H9 (cell line): ENCODE measurements around the gene RFT1. TPM values are rescaled to one million over a fixed set of nuclear protein-coding genes. Genes with fewer than 3 reads are reported as not detected.

Source experiments
- DNase-seq: peaks from one replicate; pipeline ENCODE4 v3.0.0-alpha.2; 2017
- H2AFZ ChIP-seq: one replicate; pipeline ENCODE4 v1.6.1; 2013; ENCODE audit warnings: mild to moderate bottlenecking, low read length, control low read depth, moderate library complexity
- H2AK5ac ChIP-seq: 2 replicates; pipeline ENCODE4 v1.6.1; 2013; ENCODE audit warnings: low read length, control low read depth, mixed read lengths; ENCODE audit not compliant: insufficient read length
- H2BK120ac ChIP-seq: one replicate; pipeline ENCODE4 v1.6.1; 2013; ENCODE audit warnings: low read depth, mild to moderate bottlenecking, low read length, control low read depth, inconsistent platforms; ENCODE audit not compliant: poor library complexity, severe bottlenecking
- H2BK12ac ChIP-seq: 2 replicates; pipeline ENCODE4 v1.6.1; 2013; ENCODE audit warnings: low read length, control low read depth, mixed read lengths, low read depth; ENCODE audit not compliant: insufficient read length
- H2BK15ac ChIP-seq: 2 replicates; pipeline ENCODE4 v1.6.1; 2013; ENCODE audit warnings: low read depth, low read length, control low read depth
- H2BK20ac ChIP-seq: one replicate; pipeline ENCODE4 v1.6.1; 2013; ENCODE audit warnings: low read depth, mild to moderate bottlenecking, low read length, control low read depth, inconsistent platforms; ENCODE audit not compliant: poor library complexity, severe bottlenecking
- H2BK5ac ChIP-seq: 2 replicates; pipeline ENCODE4 v1.6.1; 2013; ENCODE audit warnings: low read length, control low read depth, mixed read lengths; ENCODE audit not compliant: insufficient read length
- H3K14ac ChIP-seq: 2 replicates; pipeline ENCODE4 v1.6.1; 2013; ENCODE audit warnings: low read length, control low read depth; ENCODE audit not compliant: insufficient read depth
- H3K18ac ChIP-seq: 2 replicates; pipeline ENCODE4 v1.6.1; 2013; ENCODE audit warnings: low read depth, mild to moderate bottlenecking, mixed read lengths, low read length, control low read depth; ENCODE audit not compliant: insufficient read length
- H3K23ac ChIP-seq: 2 replicates; pipeline ENCODE4 v1.6.1; 2013; ENCODE audit warnings: low read length, control low read depth, mixed read lengths, low read depth; ENCODE audit not compliant: insufficient read length
- H3K23me2 ChIP-seq: 2 replicates; pipeline ENCODE4 v1.6.1; 2013; ENCODE audit warnings: low read depth, mild to moderate bottlenecking, mixed read lengths, low read length, control low read depth; ENCODE audit not compliant: insufficient read length, poor library complexity, severe bottlenecking
- H3K27ac ChIP-seq: 2 replicates; pipeline ENCODE4 v1.5.1; 2013; ENCODE audit warnings: low read length, control low read depth, mixed read lengths, low read depth; ENCODE audit not compliant: insufficient read length
- H3K27me3 ChIP-seq: 2 replicates; pipeline ENCODE4 v1.6.1; 2013; ENCODE audit warnings: low read length, control low read depth, inconsistent platforms; ENCODE audit not compliant: insufficient read depth
- H3K4ac ChIP-seq: 2 replicates; pipeline ENCODE4 v1.6.1; 2013; ENCODE audit warnings: low read depth, mild to moderate bottlenecking, control low read depth, inconsistent platforms, low read length, moderate library complexity
- H3K4me1 ChIP-seq: 2 replicates; pipeline ENCODE4 v1.6.1; 2013; ENCODE audit warnings: low read length, control low read depth, inconsistent platforms; ENCODE audit not compliant: insufficient read depth
- H3K4me2 ChIP-seq: 2 replicates; pipeline ENCODE4 v1.6.1; 2013; ENCODE audit warnings: low read length, control low read depth, mixed read lengths; ENCODE audit not compliant: insufficient read length, insufficient read depth
- H3K56ac ChIP-seq: 2 replicates; pipeline ENCODE4 v1.6.1; 2013; ENCODE audit warnings: low read depth, mild to moderate bottlenecking, mixed read lengths, low read length, control low read depth; ENCODE audit not compliant: insufficient read length
- H3K79me1 ChIP-seq: 2 replicates; pipeline ENCODE4 v1.6.1; 2013; ENCODE audit warnings: low read depth, mild to moderate bottlenecking, moderate library complexity, low read length, control low read depth, inconsistent platforms; ENCODE audit not compliant: insufficient read depth, poor library complexity, severe bottlenecking
- H3K79me2 ChIP-seq: 2 replicates; pipeline ENCODE4 v1.6.1; 2013; ENCODE audit warnings: low read length, control low read depth, inconsistent platforms; ENCODE audit not compliant: insufficient read depth
- H3K9ac ChIP-seq: 2 replicates; pipeline ENCODE4 v1.6.1; 2013; ENCODE audit warnings: low read length, control low read depth, mixed read lengths; ENCODE audit not compliant: insufficient read length; ENCODE audit errors: extremely low read depth
- H3K9me3 ChIP-seq: one replicate; pipeline ENCODE4 v1.6.1; 2013; ENCODE audit warnings: low read depth, low read length, inconsistent platforms; ENCODE audit not compliant: control insufficient read depth
- H3T11ph ChIP-seq: one replicate; pipeline ENCODE4 v1.6.1; 2013; ENCODE audit warnings: mild to moderate bottlenecking, low read length, control low read depth, inconsistent platforms
- H4K20me1 ChIP-seq: one replicate; pipeline ENCODE4 v1.6.1; 2013; ENCODE audit not compliant: control insufficient read depth, insufficient read length, insufficient read depth
- H4K5ac ChIP-seq: 2 replicates; pipeline ENCODE4 v1.6.1; 2013; ENCODE audit warnings: low read depth, mild to moderate bottlenecking, mixed read lengths, low read length, control low read depth; ENCODE audit not compliant: insufficient read length
- H4K8ac ChIP-seq: replicated peaks from 2 replicates; pipeline ENCODE4 v1.6.1; 2013; ENCODE audit warnings: low read length, control low read depth, mixed read lengths, low read depth; ENCODE audit not compliant: insufficient read length
- H4K91ac ChIP-seq: 2 replicates; pipeline ENCODE4 v1.6.1; 2013; ENCODE audit warnings: low read depth, mild to moderate bottlenecking, moderate library complexity, mixed read lengths, low read length, control low read depth; ENCODE audit not compliant: insufficient read length
- H3K27ac Mint-ChIP-seq, 3 experiments: 2 replicates in 2 of 3; 3 replicates in 1 of 3; pipeline ENCODE4 v1.8.0; 2020 to 2021; ENCODE audit warnings: mixed read lengths in 3 of 3, mild to moderate bottlenecking in 1 of 3, moderate library complexity in 1 of 3
- H3K27me3 Mint-ChIP-seq: 2 replicates; pipeline ENCODE4 v1.8.0; 2021; ENCODE audit warnings: low read depth, mild to moderate bottlenecking, moderate library complexity, mixed read lengths
- H3K36me3 Mint-ChIP-seq, 3 experiments: 2 replicates in 2 of 3; 3 replicates in 1 of 3; pipeline ENCODE4 v1.8.0; 2020 to 2021; ENCODE audit warnings: low read depth in 3 of 3, mixed read lengths in 3 of 3; ENCODE audit not compliant: insufficient read depth in 1 of 3
- H3K4me1 Mint-ChIP-seq, 2 experiments: 2 replicates each; pipeline ENCODE4 v1.8.0; 2020; ENCODE audit warnings: mixed read lengths in 2 of 2
- H3K4me3 Mint-ChIP-seq, 2 experiments: 2 replicates in 1 of 2; 3 replicates in 1 of 2; pipeline ENCODE4 v1.8.0; 2020 to 2021; ENCODE audit warnings: mild to moderate bottlenecking in 2 of 2, mixed read lengths in 2 of 2, moderate library complexity in 1 of 2
- H3K9me3 Mint-ChIP-seq, 2 experiments: 2 replicates in 1 of 2; 3 replicates in 1 of 2; pipeline ENCODE4 v1.8.0; 2020; ENCODE audit warnings: mild to moderate bottlenecking in 2 of 2, mixed read lengths in 2 of 2, moderate library complexity in 1 of 2
- CTCF ChIP-seq: fragments of 200-600 bp; sonication (generic); conservative IDR thresholded peaks from 3 replicates; pipeline ENCODE4 v1.8.0; 2021; ENCODE audit warnings: antibody characterized with exemption, mild to moderate bottlenecking
- WGBS: extraction: QIAGEN DNeasy Blood & Tissue Kit; methylation state at CpG from one replicate; pipeline ENCODE4 v1.1.7; 2013; ENCODE audit warnings: missing lambda C conversion rate, low lambda C conversion rate, mixed read lengths; ENCODE audit not compliant: insufficient read length; ENCODE audit errors: extremely low coverage; 5-methylcytosine and 5-hydroxymethylcytosine counted together
- total RNA-seq: library from RNA; stranded (reverse); gene quantifications from 2 replicates; pipeline ENCODE4 v1.2.1, GENCODE V29; 2021

Gene RFT1
- total RNA-seq, 1 experiment from 2014 or later: 24.1 TPM

GRCh38 chr3:53178246-53178645 is 48.0 kb upstream of the RFT1 start:
- Histone ChIP-seq H3K18ac (no peak overlapping the region), H4K5ac (no peak overlapping the region), H3K27me3 (no peaks in the 10 kb centered on the region), H2AK5ac (no peak overlapping the region), H3K4ac (no peak overlapping the region), H3K79me1 (no peaks in the 10 kb centered on the region), H3K14ac (no peak overlapping the region), H3K23ac (no peak overlapping the region), H3K4me2 (no peak overlapping the region), H2BK5ac (no peak overlapping the region), H4K20me1 (no peaks in the 10 kb centered on the region), H2AFZ (no peak overlapping the region), H3T11ph (no peak overlapping the region), H3K9me3 (no peaks in the 10 kb centered on the region), H4K91ac (no peak overlapping the region), H3K4me1 (no peaks in the 10 kb centered on the region), H3K9ac (no peak overlapping the region), H2BK12ac (no peak overlapping the region), H4K8ac (no peak overlapping the region), H3K23me2 (peaks cover 3% of the 10 kb centered on the region), H3K27ac (no peak overlapping the region), H2BK20ac (no peak overlapping the region), H2BK15ac (no peak overlapping the region), H3K56ac (no peak overlapping the region), H2BK120ac (no peak overlapping the region), H3K79me2 (no peaks in the 10 kb centered on the region)
- Mint-ChIP-seq H3K27me3 (no peaks in the 10 kb centered on the region), H3K27ac (no peak overlapping the region), H3K4me1 (peaks cover 5 to 8% of the 10 kb centered on the region in 2 experiments), H3K9me3 (no peaks in the 10 kb centered on the region), H3K4me3 (no peak overlapping the region), H3K36me3 (peaks cover 0 to 25% (median 18%) of the 10 kb centered on the region in 3 experiments; a peak in 5 of 7 replicates)
- no peak for DNase-seq
- no peak for TF ChIP-seq CTCF
- no CpG with 5 or more reads among the region's 15 CpGs for WGBS
